GM12875 (cell line): ENCODE data around the gene RTN4R.

Experiments used
- H3K4me3 ChIP-seq: one replicate; pipeline ENCODE4 v1.5.1; 2011; ENCODE audit warnings: low read depth, low read length, control low read depth
- CTCF ChIP-seq: IDR thresholded peaks from 2 replicates; pipeline ENCODE4 v1.5.1; 2011; ENCODE audit warnings: low read depth, mild to moderate bottlenecking, control low read depth, inconsistent platforms, low read length, moderate library complexity, borderline replicate concordance; ENCODE audit not compliant: insufficient read depth

RTN4R gene

GRCh38 chr22:20226760-20227350 lies 41.3 kb downstream of the RTN4R start:
- no peak overlapping the region for H3K4me3 ChIP-seq

GRCh38 chr22:20226077-20226716 lies 41.9 kb downstream of the RTN4R start:
- H3K4me3 ChIP-seq = no peak overlapping the region
- no peak for TF ChIP-seq CTCF

More at GRCh38 chr22:20226760-20227350, 41.3 kb downstream of the RTN4R start:
- TF ChIP-seq CTCF = no peak

- no peak overlapping the region for H3K4me3 ChIP-seq
- no peak for TF ChIP-seq CTCF
These were observed 42.5 kb downstream of the RTN4R start for GRCh38 chr22:20225693-20225966.

- no peak overlapping the region for H3K4me3 ChIP-seq
- TF ChIP-seq CTCF = no peak
These were observed 43.0 kb downstream of the RTN4R start for GRCh38 chr22:20224917-20225692.

GRCh38 chr22:20224256-20224626 lies 43.9 kb downstream of the RTN4R start:
- H3K4me3 ChIP-seq = no peak overlapping the region
- no peak for TF ChIP-seq CTCF

GRCh38 chr22:20223421-20224255 lies 44.5 kb downstream of the RTN4R start:
- no peak for TF ChIP-seq CTCF

More at GRCh38 chr22:20223421-20224255, 44.5 kb downstream of the RTN4R start:
- no peak overlapping the region for H3K4me3 ChIP-seq
